ENCODE results near the gene SHISAL2A.

Gene SHISAL2A

DNA sequence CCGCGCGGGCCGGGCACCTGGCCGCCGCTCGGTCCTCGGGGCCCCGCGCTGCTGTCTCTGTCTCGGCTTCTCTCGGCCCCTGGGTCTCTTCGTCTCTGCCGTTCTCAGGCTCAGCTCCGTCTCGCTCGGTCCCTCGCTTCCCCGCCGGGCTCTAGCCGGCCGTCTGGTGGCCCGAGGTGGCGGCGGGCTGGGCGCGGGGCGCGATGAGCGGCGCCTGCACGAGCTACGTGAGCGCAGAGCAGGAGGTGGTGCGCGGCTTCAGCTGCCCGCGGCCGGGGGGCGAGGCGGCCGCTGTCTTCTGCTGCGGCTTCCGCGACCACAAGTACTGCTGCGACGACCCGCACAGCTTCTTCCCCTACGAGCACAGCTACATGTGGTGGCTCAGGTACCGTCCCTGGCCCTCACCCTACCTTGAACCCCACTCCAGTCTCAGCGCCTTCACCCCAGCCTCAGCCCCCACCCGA lies 355 bp downstream of the SHISAL2A start:
- Histone ChIP-seq H3K9me3 (ENCODE audit: control insufficient read depth, insufficient read depth, low read length) (0 out of 2 replicates have a peak, but pooled peaks cover 5% of the 10 kb centered on the region), H3K4me1 (ENCODE audit: insufficient read depth, low read length) (no peaks in the 10 kb centered on the region; the same call in 1 of the 2 replicates), H3K36me3 (ENCODE audit: insufficient read depth, low read length) (no peaks in the 10 kb centered on the region), H3K9ac (ENCODE audit: low read depth, low read length) (peak overlapping the region; percentile 28; the same call in 1 of the 2 replicates)

DNA sequence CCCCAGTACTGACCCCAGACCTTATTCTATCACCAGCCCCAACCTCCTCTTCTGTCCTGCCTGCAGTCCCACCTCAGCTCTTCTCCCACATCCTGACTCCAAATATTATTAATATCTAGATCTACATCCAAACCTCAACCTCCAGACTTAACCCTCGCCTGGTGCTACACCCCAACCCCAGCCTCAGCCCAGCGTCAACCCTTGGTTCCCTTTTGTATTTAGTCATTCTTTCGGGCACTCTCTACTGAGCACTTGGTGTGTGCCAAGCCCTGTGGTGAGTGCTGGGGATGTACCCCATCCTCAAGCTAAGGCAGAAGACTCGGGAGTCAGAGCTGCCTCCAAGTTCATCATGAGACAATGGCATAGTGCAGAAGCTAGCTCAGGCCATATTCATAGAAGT lies 1.1 kb downstream of the SHISAL2A start:
- H3K4me1 ChIP-seq (ENCODE audit: insufficient read depth, low read length), result no peaks in the 10 kb centered on the region; the same call in 1 of the 2 replicates
- H3K9ac ChIP-seq (ENCODE audit: low read depth, low read length), result no peak overlapping the region
- 0 out of 2 replicates have a peak, but pooled peaks cover 5% of the 10 kb centered on the region for H3K9me3 ChIP-seq (ENCODE audit: control insufficient read depth, insufficient read depth, low read length)
- H3K36me3 ChIP-seq (ENCODE audit: insufficient read depth, low read length), result no peaks in the 10 kb centered on the region

DNA sequence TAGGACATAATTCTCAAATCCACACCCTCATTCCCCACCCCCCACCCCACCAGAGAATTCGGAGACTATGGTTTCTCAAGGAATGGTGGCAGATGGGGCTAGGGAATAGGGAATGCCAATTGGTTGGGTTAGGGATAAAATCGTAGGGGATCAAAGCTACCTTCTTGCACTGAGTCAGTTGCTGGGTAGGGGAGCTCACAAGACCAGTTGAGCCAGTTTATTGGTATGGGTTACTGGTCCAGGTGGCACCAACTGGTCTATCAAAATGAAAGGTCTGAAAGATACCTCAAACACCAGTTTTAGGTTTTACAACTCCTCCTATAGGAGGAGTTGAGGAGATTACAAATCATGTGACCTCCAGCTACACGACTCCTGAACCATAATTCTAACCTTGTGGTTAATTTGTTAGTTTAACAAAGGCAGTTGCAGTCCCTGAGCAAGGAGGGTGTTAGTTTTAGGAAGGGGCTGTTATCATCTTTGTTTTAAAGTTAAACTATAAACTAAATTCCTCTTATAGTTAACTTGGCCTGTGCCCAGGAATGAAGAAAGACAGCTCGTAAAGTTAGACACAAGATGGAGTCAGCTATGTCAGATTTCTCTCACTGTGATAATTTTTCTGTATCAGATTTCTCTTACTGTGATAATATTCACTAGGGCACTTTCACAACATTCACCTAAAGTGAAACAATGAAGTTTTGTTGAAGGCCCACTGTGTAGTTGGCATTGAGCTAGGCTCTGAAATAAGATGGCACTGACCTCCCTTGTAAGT lies 2.5 kb downstream of the SHISAL2A start:
- Histone ChIP-seq H3K9me3 (ENCODE audit: control insufficient read depth, insufficient read depth, low read length) (0 out of 2 replicates have a peak, but pooled peaks cover 5% of the 10 kb centered on the region), H3K9ac (ENCODE audit: low read depth, low read length) (no peak overlapping the region), H3K4me1 (ENCODE audit: insufficient read depth, low read length) (no peaks in the 10 kb centered on the region; the same call in 1 of the 2 replicates), H3K36me3 (ENCODE audit: insufficient read depth, low read length) (no peaks in the 10 kb centered on the region)

DNA sequence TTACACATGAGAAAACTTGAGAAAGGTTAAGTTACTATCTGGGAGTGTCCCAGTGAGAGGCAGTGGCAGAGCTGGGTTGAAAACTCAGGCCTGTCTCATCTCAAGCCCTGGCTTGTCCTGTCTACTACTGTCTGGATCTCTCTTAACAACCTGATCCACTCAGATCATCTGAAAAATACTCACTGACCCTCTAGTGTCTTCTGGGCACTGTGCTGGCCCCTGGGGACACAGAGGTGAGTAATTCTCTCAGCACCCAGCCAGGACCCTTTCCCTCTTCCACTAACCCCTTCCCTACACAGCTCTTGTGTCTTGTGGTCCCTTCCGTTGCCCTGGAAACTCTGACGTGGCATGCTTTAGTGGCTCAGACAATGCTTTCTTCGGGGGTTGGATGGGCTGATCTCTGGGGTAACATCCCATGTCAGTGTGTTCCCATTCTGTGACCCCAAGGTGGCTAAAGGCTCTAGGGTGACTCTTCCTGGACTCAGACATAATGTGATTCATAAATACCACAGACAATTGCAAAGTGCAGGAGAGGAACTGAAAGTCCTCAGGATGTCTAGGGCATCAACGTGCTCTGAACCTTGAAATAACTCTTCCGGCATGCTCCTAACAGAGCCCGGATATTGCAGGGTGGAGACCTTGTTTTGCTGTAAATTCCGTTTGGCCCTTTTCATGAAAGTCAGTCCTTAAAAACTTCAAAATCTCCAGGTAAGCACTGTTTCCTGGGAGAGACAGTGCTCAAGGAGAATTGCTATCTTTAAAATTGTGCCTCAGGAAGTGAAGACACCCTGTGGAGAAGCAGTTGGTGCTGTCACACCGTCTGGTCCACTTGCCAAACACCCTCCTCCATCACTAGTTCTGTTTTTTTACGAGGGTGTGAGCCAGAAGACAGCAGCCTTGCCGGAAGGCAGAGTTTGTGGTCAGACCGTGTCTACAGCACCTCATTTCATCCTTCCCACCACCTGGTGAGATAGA lies 4.0 kb downstream of the SHISAL2A start:
- H3K9me3 ChIP-seq (ENCODE audit: control insufficient read depth, insufficient read depth, low read length), result 0 out of 2 replicates have a peak, but pooled peaks cover 5% of the 10 kb centered on the region
- H3K4me1 ChIP-seq (ENCODE audit: insufficient read depth, low read length), result no peaks in the 10 kb centered on the region; the same call in 1 of the 2 replicates
- no peak overlapping the region for H3K9ac ChIP-seq (ENCODE audit: low read depth, low read length)
- H3K36me3 ChIP-seq (ENCODE audit: insufficient read depth, low read length), result no peaks in the 10 kb centered on the region

DNA sequence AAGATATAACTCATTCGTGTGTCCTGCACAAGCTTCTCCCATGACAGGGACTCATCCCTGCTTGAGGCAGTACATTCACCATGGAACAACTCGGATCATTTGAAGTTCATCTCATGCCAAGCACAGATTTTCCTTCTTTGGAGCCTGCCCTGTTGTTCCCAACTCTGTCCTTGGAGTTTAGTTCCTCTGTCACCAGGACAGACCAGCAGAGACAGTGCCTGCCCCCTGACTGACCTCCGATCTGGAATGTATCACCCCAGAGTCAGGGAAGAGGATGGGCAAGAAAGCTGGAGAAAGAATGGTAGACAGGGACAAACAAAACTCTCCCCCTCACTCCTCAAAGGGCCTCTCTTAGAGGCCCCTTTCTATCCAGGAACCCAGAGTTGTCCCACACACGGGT lies 5.0 kb downstream of the SHISAL2A start:
- Histone ChIP-seq H3K4me1 (ENCODE audit: insufficient read depth, low read length) (no peaks in the 10 kb centered on the region), H3K9me3 (ENCODE audit: control insufficient read depth, insufficient read depth, low read length) (0 out of 2 replicates have a peak, but pooled peaks cover 5% of the 10 kb centered on the region), H3K9ac (ENCODE audit: low read depth, low read length) (no peak overlapping the region), H3K36me3 (ENCODE audit: insufficient read depth, low read length) (no peaks in the 10 kb centered on the region)

DNA sequence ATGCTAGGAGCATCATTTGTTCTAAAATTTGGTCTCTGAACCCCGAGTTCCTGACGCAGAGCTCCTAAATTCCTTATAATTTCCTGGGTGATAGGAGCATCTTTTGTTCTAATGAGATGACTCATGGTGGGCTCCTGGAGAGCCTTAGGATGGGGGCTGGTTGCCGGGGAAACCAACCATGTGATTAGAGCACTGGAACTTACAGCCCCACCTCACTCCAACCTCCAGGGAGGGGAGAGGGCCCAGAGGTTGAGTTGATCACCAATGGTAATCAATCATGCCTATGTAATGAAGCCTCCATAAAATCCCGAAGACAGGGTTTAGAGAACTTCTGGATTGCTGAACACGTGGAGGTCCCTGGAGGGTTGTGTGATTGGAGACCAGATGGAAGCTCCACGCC lies 7.7 kb downstream of the SHISAL2A start:
- Histone ChIP-seq H3K9ac (ENCODE audit: low read depth, low read length) (no peak overlapping the region), H3K36me3 (ENCODE audit: insufficient read depth, low read length) (no peaks in the 10 kb centered on the region), H3K9me3 (ENCODE audit: control insufficient read depth, insufficient read depth, low read length) (no peaks in the 10 kb centered on the region), H3K4me1 (ENCODE audit: insufficient read depth, low read length) (no peaks in the 10 kb centered on the region)

DNA sequence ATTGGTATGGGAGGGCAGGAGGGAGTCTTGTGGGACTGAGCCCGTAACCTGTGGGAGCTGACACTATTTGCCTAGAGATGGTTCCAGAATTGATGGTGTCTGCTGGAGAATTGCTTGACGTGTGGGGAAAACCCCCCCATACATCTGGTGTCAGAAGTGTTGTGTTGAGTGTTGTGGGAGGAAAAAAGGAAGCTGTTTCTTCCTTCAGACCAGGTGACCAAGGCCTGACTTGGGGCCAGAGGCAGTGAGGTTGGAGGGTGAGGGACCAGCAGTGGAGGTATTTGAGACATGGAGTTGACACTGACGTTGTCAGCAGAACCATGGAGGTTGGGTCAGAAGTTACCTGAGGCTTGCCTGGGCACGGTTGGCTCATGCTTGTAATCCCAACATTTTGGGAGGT lies 8.3 kb downstream of the SHISAL2A start:
- Histone ChIP-seq H3K36me3 (ENCODE audit: insufficient read depth, low read length) (no peaks in the 10 kb centered on the region), H3K9me3 (ENCODE audit: control insufficient read depth, insufficient read depth, low read length) (no peaks in the 10 kb centered on the region), H3K4me1 (ENCODE audit: insufficient read depth, low read length) (no peaks in the 10 kb centered on the region), H3K9ac (ENCODE audit: low read depth, low read length) (no peak overlapping the region)

DNA sequence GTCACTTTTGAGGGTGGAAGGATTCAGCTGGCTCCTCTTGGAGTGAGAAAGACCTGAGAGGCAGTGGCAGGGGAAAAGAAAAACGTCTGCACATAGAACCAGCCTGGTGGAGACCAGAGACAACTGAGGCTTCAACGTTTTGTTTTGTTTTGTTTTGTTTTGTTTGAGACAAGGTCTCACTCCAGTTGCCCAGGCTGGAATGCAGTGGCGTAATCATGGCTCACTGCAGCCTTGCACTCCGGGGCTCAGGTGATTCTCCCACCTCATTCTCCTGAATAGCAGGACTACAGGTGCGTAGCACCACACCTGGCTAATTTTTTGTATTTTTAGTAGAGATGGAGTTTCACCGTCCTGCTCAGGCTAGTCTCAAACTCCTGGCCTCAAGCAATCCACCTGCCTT lies 12.3 kb downstream of the SHISAL2A start:
- Histone ChIP-seq H3K4me1 (ENCODE audit: insufficient read depth, low read length) (no peaks in the 10 kb centered on the region), H3K9ac (ENCODE audit: low read depth, low read length) (no peak overlapping the region), H3K9me3 (ENCODE audit: control insufficient read depth, insufficient read depth, low read length) (no peaks in the 10 kb centered on the region), H3K36me3 (ENCODE audit: insufficient read depth, low read length) (no peaks in the 10 kb centered on the region)

DNA sequence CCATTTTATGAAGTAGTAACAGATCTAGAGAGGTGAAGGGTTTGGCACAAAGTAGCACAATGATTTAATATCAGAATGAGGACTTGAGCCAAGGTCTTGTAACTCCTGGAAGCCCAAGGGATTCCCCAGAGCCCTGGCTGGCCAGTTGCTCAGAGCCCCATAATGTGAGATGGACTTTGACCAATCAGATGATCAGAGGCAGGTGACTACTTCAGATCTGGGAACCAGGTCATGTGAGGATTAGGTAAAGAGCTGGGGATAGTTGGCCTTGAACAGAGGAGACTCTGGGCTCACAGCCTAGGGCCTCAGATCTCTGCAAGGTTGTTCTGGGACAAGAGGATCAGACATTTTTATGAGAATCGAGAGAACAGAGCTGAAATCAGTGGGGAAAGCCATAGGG lies 18.9 kb downstream of the SHISAL2A start:
- H3K36me3 ChIP-seq (ENCODE audit: insufficient read depth, low read length), result no peaks in the 10 kb centered on the region

DNA sequence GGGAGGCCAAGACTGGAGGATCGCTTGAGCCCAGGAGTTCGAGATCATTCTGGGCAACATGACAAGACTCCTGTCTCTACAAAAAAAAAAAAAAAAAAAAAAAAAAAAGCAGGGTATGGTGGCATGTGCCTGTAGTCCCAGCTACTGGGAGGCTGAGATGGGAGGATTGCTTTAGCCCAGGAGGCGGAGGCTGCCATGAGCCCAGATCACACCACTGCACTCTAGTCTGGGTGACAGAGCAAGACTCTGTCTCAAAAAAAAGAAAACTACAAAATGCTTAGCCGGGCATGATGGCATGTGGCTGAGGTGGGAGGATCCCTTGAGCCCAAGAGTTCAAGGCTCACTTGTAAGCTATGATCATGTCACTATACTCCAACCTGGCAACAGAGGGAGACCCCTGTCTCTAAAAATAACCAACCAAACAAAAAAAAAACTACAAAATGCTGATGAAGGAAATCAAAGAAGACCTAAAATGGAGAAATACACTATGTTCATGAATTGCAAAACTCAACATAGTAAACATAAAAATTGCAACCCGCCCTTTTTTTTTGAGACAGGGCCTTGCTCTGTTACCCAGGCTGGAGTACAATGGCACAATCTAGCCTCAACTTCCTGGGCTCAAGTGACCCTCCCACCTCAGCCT lies 20.4 kb downstream of the SHISAL2A start:
- no peaks in the 10 kb centered on the region for H3K36me3 ChIP-seq (ENCODE audit: insufficient read depth, low read length)
- no peak overlapping the region for H3K9ac ChIP-seq (ENCODE audit: low read depth, low read length)
- H3K9me3 ChIP-seq (ENCODE audit: control insufficient read depth, insufficient read depth, low read length), result no peaks in the 10 kb centered on the region
- H3K4me1 ChIP-seq (ENCODE audit: insufficient read depth, low read length), result no peaks in the 10 kb centered on the region

More for the DNA sequence above, 18.9 kb downstream of the SHISAL2A start:
- Histone ChIP-seq H3K4me1 (ENCODE audit: insufficient read depth, low read length) (no peaks in the 10 kb centered on the region), H3K9ac (ENCODE audit: low read depth, low read length) (no peak overlapping the region), H3K9me3 (ENCODE audit: control insufficient read depth, insufficient read depth, low read length) (no peaks in the 10 kb centered on the region)

DNA sequence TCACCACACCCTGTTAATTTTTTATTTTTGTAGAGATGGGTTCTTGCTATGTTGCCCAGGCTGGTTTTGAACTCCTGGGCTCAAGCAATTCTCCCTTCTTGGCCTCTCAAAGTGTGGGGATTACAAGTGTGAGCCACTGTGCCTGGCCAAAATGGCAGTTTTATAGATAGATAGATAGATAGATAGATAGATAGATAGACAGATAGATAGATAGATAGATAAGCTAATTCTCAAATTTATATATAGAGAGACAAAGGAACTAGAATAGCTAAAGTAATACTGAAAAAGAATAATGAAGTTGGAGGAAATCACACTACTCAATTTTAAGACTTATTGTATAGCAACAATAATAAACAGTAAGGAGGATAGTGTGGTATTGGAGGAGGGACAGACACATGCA lies 21.1 kb downstream of the SHISAL2A start:
- no peak overlapping the region for H3K9ac ChIP-seq (ENCODE audit: low read depth, low read length)
- H3K4me1 ChIP-seq (ENCODE audit: insufficient read depth, low read length), result no peaks in the 10 kb centered on the region
- H3K9me3 ChIP-seq (ENCODE audit: control insufficient read depth, insufficient read depth, low read length), result no peaks in the 10 kb centered on the region
- no peaks in the 10 kb centered on the region for H3K36me3 ChIP-seq (ENCODE audit: insufficient read depth, low read length)

DNA sequence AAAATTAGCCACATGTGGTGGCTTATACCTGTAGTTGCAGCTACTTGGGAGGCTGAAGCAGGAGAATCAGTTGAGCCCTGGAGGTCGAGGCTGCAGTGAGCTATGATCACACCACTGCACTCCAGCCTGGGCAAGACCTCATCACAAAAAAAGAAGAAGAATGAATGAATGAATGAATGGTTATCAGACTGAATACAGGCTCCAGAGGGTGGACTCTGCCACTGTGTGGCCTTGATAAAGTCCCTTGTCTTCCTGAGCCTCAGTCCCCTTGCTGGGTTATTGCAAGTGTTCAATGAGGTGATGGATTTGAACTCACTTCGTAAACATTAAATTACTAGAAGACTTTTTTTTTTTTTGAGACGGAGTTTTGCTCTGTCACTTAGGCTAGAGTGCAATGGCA lies 24.7 kb downstream of the SHISAL2A start:
- Histone ChIP-seq H3K36me3 (ENCODE audit: insufficient read depth, low read length) (no peaks in the 10 kb centered on the region), H3K4me1 (ENCODE audit: insufficient read depth, low read length) (peaks cover 23% of the 10 kb centered on the region)

DNA sequence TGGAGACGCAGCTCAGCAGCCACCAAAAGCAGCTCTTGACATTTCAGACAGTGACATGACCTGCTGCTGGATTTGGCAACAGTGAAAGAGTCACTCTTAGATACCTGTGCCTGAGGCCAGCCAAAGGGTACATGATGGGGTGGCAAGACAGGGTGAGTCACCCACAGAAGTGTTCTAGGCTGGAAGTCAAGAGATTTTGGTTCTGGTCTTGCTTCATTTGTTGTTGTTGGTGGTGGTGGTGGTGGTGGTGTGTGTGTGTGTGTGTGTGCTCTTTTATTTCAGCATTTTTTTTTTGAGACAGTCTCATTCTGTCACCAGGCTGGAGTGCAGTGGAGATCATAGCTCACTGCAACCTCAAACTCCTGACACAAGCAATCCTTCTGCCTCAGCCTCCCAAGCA lies 25.8 kb downstream of the SHISAL2A start:
- no peak overlapping the region for H3K9ac ChIP-seq (ENCODE audit: low read depth, low read length)
- peaks cover 24% of the 10 kb centered on the region for H3K4me1 ChIP-seq (ENCODE audit: insufficient read depth, low read length)
- no peaks in the 10 kb centered on the region for H3K36me3 ChIP-seq (ENCODE audit: insufficient read depth, low read length)

More for the DNA sequence above, 24.7 kb downstream of the SHISAL2A start:
- Histone ChIP-seq H3K9me3 (ENCODE audit: control insufficient read depth, insufficient read depth, low read length) (no peaks in the 10 kb centered on the region), H3K9ac (ENCODE audit: low read depth, low read length) (no peak overlapping the region)

DNA sequence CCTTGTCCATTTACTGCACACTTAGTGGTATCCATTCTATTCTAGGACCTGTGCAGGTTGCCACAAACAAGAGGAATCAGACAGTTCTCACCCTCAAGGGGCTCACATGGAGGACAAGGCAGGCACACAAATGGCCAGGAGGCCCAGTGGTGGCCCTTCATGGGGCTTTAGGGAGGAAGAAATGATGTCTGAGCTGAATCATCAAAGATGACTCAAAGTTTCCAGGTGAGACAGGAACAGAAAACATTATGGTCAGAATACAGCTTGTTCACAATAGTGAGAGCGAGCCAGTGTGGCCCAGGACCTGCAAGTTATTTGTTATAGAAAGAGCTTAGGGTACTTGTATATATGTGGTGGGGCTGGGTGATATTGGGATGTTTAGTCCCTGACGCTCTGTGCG lies 26.4 kb downstream of the SHISAL2A start:
- H3K4me1 ChIP-seq (ENCODE audit: insufficient read depth, low read length), result peaks cover 24% of the 10 kb centered on the region
- no peaks in the 10 kb centered on the region for H3K9me3 ChIP-seq (ENCODE audit: control insufficient read depth, insufficient read depth, low read length)
- H3K36me3 ChIP-seq (ENCODE audit: insufficient read depth, low read length), result no peaks in the 10 kb centered on the region
- no peak overlapping the region for H3K9ac ChIP-seq (ENCODE audit: low read depth, low read length)

More for the DNA sequence above, 25.8 kb downstream of the SHISAL2A start:
- H3K9me3 ChIP-seq (ENCODE audit: control insufficient read depth, insufficient read depth, low read length), result no peaks in the 10 kb centered on the region

Data from ES-I3 (cell line).